SK-N-MC (cell line): ENCODE data around the gene ARHGEF37.

Experiments used
- EZH2 ChIP-seq: fragments of 200-600 bp; sonication (generic); IDR thresholded peaks from one replicate; pipeline ENCODE4 v1.6.1; 2017; ENCODE audit warnings: antibody characterized with exemption
- FOXP2 ChIP-seq: optimal IDR thresholded peaks from 2 replicates; pipeline ENCODE3; 2011; ENCODE audit warnings: mild to moderate bottlenecking, moderate library complexity; ENCODE audit not compliant: insufficient read depth; ENCODE audit errors: extremely low read length, control extremely low read depth
- POLR2AphosphoS5 ChIP-seq: IDR thresholded peaks from 2 replicates; pipeline ENCODE4 v1.6.1; 2012; ENCODE audit warnings: mild to moderate bottlenecking, low read depth, low read length, borderline replicate concordance

DNA sequence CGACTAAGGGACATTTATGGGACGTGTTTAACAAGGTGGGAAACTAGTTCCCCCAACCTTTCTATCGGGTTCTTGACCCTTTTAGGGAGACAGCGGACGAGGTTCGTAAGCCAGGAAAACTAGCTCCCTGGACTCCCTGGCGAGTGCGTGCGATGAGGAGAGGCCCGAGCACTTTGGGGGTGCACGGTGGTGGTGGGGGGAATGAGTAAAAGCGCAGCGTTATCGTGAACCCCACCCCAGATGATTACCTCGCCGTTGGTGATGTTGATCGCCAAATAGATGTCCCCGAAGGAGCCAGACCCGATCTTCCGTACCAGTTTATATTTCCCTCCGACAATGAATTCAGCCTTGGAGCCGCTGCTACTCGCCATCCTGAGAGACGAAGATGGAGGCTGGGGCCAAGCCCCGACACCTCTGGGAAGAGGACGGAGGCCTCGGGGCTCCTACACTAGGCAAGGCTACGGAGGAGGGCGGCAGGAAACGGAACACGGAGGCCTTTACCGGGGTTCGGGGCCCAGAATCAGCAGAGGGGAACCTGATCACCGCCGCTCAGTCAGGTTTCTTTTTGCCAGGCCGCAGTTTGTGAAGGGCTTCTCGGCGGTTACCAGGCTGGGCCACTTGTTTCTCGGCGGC is 30.6 kb upstream of the ARHGEF37 start:
- no peak for TF ChIP-seq EZH2
- no peak for TF ChIP-seq POLR2AphosphoS5
- TF ChIP-seq FOXP2, result no peak
